GM12892 (cell line): Measurements from ENCODE around the gene SLC27A1. TPM values are rescaled to one million over a fixed set of nuclear protein-coding genes. Genes with fewer than 3 reads are reported as not detected.

Source experiments
- DNase-seq: peaks from one replicate; pipeline ENCODE4 v3.0.0; 2011; ENCODE audit not compliant: insufficient read length
- FAIRE-seq: peaks from 2 replicates; lab custom pipeline; 2011; peaks lifted over from hg19 to GRCh38; lab: Jason Lieb, UNC
- POLR2A ChIP-seq: IDR thresholded peaks from 2 replicates; pipeline ENCODE4 v1.6.1; 2011; ENCODE audit warnings: low read depth, low read length, control low read depth
- POLR2AphosphoS5 ChIP-seq: IDR thresholded peaks from 2 replicates; pipeline ENCODE4 v1.6.1; 2011; ENCODE audit warnings: low read depth, low read length, control low read depth
- TAF1 ChIP-seq: IDR thresholded peaks from 2 replicates; pipeline ENCODE4 v1.6.1; 2011; ENCODE audit warnings: low read depth, mild to moderate bottlenecking, control low read depth, low read length, borderline replicate concordance
- polyA plus RNA-seq: library from polyadenylated mRNA; unstranded; fragments of >200 nt; gene quantifications from one replicate; pipeline ENCODE4 v1.2.1, GENCODE V29; 2012; ENCODE audit warnings: missing spikeins, inconsistent platforms; ENCODE audit not compliant: missing spikeins

Gene SLC27A1
- polyA plus RNA-seq, result 1.4 TPM

DNA sequence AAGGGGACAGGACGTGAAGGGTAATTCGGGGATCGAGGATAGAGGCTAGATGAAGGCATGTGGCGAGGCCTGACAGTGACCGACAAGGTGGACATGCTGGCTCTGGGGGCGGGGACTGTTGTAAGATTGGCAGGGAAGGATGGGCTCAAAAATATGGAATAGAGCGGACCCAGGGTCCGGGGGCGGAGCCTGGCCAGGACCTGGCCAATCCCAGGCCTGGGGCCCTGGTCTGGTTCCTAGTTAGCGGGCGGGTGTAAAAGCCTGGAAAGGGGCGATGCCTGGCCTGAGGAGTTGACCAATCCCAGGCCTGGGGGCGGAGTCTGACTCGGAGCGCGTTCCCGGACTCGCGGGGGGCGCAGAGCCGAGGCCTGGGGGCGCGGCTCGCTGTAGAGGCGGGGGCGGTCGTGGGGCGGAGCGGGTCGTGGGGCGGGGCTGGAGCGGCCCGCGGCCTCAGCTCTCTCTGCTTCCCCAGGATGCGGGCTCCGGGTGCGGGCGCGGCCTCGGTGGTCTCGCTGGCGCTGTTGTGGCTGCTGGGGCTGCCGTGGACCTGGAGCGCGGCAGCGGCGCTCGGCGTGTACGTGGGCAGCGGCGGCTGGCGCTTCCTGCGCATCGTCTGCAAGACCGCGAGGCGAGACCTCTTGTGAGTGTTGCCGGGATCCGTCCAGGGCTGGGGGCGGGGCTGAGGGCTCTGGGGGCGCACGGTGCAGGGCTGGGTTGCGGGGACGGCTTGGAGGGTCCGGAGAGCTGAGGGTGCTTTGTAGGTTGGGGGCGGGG is at the start of gene SLC27A1:
SLC27A1 (plus strand) TSS at position 457 of the 774 bp plus-strand sequence; CDS start at position 474, 17 bp downstream.
- TF ChIP-seq POLR2AphosphoS5 (no peak), POLR2A (no peak; the same call in 1 of the 2 replicates), TAF1 (no peak)
- DNase-seq, result peak; percentile 85

DNA sequence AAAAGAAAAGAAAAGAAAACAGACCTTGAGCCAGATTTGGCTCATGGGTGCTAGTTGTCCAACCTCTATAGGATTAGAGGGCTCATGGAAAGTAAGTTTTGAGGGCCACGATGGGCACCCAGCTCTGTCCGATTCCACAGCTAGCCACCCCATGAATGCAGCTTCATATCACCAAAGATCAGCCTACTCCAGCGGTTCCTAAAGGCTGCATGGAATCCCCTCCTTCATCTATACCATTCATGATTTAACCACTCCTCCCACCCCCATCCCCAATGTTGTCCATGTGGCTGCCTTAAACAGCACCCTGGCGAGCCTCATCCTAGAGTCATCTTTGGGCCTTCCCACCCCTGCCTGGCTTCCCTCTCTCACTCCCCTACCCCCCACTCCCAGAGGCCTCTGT is 48.4 kb upstream of the SLC27A1 start:
- DNase-seq (no peak), FAIRE-seq (no peak)
- TF ChIP-seq POLR2A, result no peak
- no peak for TF ChIP-seq TAF1
- no peak for TF ChIP-seq POLR2AphosphoS5

More for the DNA sequence above, at the start of gene SLC27A1:
- peak; percentile 92 for FAIRE-seq

DNA sequence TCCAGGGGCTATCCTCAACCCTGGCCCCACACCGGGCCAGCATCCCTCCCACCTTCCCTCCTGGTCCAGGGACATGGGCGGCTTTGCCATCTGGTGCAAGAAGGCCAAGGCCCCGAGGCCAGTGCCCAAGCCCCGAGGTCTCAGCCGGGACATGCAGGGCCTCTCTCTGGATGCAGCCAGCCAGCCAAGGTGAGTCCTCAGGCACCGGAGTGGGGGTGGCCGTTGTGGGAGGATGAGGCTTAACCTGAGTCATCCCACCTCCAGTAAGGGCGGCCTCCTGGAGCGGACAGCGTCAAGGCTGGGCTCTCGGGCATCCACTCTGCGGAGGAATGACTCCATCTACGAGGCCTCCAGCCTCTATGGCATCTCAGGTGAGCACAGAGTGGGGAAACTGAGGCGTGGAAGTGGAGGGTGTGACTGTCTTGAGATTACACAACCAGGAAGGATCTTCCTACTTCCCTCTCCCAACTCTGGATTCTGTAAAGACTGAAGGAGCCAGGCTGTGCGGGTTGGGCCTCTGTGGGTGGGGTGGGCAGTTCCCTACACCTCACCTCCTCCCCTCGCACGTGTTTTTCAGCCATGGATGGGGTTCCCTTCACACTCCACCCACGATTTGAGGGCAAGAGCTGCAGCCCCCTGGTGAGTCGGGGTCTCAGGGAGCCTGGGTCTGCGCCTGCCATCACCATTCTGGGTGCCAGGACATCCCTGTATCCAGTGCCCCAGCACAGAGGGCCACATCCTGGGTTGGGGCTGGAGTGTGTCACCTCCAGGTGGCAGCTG is 46.7 kb upstream of the SLC27A1 start:
- no peak for DNase-seq
- no peak for FAIRE-seq
- TF ChIP-seq TAF1, result no peak
- no peak for TF ChIP-seq POLR2A

DNA sequence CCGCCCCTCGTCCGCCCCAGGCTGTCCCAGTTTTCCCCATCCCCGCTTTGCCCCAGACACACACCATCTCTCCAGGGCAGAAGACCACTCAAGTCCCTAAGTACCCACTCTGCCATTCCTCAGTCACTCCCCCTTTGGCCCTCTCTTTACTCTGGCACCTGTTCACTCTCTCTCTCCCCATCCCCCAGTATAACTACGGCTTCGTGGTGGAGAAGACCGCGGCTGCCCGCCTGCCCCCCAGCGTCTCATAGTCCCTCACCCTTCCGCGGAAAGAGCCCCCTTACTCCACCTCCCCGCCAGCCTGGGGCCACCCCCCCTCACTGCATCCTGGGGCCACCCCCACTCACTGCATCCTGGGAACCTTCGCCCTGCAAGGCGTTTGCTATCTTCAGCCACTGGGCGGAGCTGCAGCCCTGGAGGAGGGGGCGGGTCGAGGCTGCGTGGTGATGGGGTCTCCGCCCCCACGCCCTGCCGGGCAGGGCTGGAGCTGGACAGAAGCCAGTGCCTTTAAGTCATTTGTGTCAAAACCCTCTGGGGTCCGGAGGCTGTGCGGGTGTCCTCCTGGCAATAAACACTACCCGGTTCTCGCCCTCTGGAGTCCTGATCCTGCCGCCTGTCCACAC is 45.5 kb upstream of the SLC27A1 start:
- TF ChIP-seq POLR2AphosphoS5 (no peak), TAF1 (no peak), POLR2A (no peak)
- FAIRE-seq (no peak), DNase-seq (no peak)

DNA sequence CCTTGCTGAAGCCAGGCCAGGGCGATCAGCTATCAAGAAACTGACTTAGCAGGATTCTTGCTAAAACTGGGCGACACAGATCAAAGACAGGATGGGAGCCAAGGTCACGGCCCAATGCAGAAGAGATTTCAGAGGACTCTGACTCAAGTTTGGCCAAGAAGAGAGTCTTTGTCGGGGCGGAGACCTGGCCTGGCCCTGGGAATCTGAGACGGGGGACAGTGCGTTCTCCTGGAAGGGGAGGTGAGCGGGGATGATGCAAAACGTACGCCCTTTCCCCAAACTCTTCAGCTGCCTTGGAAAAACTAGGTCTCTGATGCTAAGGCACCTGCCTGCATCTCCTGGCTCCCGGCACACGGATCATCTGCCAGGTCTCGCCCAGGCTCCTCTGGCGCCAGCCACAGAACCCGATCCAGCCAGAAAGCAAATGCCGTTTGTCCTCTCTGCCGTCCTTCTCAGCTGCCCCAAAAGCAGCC is 40.6 kb upstream of the SLC27A1 start:
- TF ChIP-seq POLR2A (no peak), POLR2AphosphoS5 (no peak), TAF1 (no peak)
- DNase-seq, result no peak
- FAIRE-seq, result no peak

DNA sequence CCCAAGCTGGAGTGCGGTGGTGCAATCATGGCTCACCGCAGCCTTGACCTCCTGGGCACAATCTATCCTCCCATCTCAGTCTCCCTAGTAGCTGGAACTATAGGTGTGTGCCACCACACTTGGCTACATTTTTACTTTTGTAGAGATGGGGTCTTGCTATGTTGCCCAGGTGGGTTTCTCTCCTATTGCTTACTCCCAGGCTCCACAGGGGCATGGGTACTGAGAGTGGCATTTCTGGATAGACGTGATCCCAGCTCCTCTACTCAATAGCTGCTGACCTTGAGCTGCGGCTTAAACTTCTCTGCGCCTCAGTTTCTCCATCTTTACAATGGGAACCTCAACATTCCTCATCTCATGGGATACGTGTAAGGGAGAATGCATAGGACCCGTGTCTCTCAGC is 38.9 kb upstream of the SLC27A1 start:
- FAIRE-seq (no peak), DNase-seq (no peak)
- TF ChIP-seq TAF1, result no peak
- no peak for TF ChIP-seq POLR2AphosphoS5
- TF ChIP-seq POLR2A, result no peak

DNA sequence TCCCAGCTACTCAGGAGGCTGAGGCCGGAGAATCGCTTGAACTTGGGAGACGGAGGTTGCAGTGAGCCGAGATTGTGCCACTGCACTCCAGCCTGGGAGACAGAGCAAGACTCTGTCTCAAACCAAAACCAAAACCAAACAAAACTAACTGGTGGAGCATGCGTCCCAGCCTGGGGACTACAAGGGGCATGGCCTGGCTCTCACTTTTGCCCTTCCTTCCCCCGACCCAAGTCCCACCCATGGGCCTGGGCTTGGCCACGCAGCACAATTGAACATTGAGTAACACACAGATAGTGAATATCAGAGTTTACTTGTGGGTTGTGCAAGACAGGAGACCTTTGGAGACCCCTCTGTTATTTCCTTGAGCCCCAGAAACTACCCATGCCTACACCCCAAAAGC is 35.1 kb upstream of the SLC27A1 start:
- DNase-seq (no peak), FAIRE-seq (no peak)
- no peak for TF ChIP-seq TAF1
- no peak for TF ChIP-seq POLR2AphosphoS5
- TF ChIP-seq POLR2A, result no peak

DNA sequence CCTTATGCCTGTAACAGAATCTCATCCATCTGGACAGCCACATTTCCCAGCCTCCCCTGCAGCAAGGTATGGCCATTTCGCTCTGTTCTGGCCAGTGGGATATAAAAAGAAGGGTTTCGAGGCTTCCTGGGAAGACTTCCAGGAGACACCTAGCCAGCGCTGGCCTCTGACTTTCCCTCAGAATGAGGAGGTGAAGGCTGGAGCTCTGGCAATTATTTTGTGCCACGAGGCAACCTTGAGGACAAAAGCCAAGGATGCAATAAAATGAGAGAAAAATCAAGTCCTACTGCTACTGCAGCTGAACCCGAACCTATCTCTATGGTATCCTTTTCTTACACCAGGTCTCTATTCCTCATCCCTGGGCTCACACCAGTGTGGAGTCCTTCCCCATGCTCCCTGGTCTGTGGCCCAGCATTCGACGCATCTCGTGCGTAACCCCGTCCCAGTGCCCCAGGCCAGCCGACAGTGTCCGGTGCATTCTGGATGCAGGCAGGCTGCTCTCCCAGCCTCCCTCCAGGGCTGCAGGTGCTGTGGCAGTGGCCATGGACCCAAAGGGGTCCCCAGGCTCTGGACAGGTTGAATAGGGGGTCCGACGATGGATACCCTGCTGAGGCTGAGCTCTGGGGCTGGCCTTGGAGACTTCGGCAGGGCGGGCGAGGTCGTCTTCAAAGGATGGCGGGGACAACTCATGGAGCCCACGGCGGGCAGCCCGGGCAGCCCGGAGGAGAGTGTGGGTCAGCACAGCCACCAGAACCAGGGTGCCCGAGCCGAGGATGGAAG is 34.0 kb upstream of the SLC27A1 start:
- DNase-seq, result no peak
- no peak for FAIRE-seq
- TF ChIP-seq POLR2A (no peak), POLR2AphosphoS5 (no peak), TAF1 (no peak)

DNA sequence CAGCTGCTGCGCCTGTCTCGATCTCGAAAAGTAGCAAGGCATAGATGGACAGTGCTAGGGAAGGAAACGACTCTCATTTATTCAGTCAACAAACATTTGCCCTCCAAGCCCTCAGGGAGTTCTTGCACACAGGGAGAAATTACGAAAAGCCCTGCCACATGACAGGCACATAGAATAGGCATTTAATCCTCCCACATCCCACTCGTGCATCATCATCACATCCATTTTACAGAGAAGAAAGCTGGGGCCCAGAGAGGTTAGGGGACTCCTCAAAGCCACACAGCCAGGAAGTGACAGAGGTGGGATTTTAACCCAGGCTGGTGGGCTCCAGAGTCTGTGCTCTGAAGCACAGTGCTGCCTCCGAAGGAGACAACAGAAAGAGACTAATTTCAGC is 33.5 kb upstream of the SLC27A1 start:
- no peak for DNase-seq
- TF ChIP-seq POLR2AphosphoS5, result no peak
- TF ChIP-seq POLR2A, result no peak
- no peak for TF ChIP-seq TAF1
- no peak for FAIRE-seq

DNA sequence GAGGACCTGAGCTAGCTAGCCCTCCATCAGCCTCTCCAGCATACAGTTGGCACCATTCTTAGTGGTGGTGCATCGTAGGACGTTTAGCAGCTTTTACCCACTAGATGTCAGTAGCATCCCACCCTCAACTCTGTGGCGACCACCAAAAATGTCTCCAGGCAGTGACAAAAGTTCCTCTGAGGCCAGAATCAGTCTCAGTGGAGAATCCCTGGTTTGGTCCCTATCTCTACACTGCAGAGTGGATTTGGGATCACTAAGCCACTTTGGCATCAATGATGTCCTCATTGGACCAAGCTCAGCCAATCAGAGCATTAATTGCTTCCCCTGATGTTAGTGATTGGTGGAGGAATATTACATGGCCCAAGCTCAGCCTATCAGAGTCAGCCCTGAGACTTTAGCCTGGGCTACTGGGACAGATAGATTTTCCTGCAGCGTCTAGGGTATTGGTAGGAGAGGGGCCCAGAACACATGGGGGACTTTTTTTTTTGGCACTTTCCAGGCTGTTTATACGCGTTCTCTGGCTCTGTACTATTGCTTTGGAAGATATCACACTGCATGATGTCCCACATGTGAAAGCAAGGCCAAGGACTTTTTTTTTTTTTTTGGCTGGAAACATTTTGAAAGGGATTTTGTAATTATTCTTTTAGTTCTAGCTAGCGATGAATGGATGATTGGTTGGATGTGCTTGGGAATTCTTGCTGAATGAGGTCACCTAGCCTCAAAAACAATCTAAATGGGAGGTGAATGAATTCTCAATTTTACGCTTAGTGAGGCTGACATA is 28.9 kb upstream of the SLC27A1 start:
- no peak for TF ChIP-seq TAF1
- no peak for TF ChIP-seq POLR2A
- TF ChIP-seq POLR2AphosphoS5, result no peak
- FAIRE-seq, result peak; percentile 33
- DNase-seq, result no peak
